Measurements from ENCODE around the gene MPC1L. TPM values are rescaled to one million over a fixed set of nuclear protein-coding genes. Genes with fewer than 3 reads are reported as not detected.

Gene MPC1L
- total and polyA plus RNA-seq, 9 of the 15 experiments (the other 6 are each of a cell fraction or from before 2014, with no cell fraction given), result not detected

- WGBS (ENCODE audit: insufficient coverage, low coverage, missing lambda C conversion rate), result 60% methylated on average over 2 of the region's 2 CpGs
- TF ChIP-seq STAG1 (CRISPR knock-in tag; IDR thresholded peaks at IDR 0.05; ENCODE audit: borderline replicate concordance) (no peak), ZNF311 (CRISPR knock-in tag; IDR thresholded peaks at IDR 0.05) (no peak), ZNF354B (CRISPR knock-in tag; IDR thresholded peaks at IDR 0.05) (no peak), RAD21 (CRISPR knock-in tag; conservative IDR thresholded peaks at IDR 0.05 in 1 of 2, IDR thresholded peaks at IDR 0.05 in 1 of 2) (no peak), RBM22 (IDR thresholded peaks at IDR 0.05; ENCODE audit: low read depth, low read length, poor library complexity, severe bottlenecking) (no peak), SMAD2 (IDR thresholded peaks at IDR 0.05; ENCODE audit: low read depth, low read length) (no peak), CHAMP1 (IDR thresholded peaks at IDR 0.05) (no peak), CEBPB (tag; IDR thresholded peaks at IDR 0.05) (no peak), SMC3 (conservative IDR thresholded peaks at IDR 0.05; ENCODE audit: insufficient read depth, low read depth, low read length) (no peak), GTF2E2 (tag; IDR thresholded peaks at IDR 0.05) (no peak), MCM7 (IDR thresholded peaks at IDR 0.05) (no peak), FOSL1 (tag; conservative IDR thresholded peaks at IDR 0.05) (no peak), U2AF2 (optimal IDR thresholded peaks at IDR 0.05; ENCODE audit: low read depth, low read length) (no peak), HNRNPUL1 (IDR thresholded peaks at IDR 0.05; ENCODE audit: low read length) (no peak)
- TF ChIP-seq, protein P1, sequence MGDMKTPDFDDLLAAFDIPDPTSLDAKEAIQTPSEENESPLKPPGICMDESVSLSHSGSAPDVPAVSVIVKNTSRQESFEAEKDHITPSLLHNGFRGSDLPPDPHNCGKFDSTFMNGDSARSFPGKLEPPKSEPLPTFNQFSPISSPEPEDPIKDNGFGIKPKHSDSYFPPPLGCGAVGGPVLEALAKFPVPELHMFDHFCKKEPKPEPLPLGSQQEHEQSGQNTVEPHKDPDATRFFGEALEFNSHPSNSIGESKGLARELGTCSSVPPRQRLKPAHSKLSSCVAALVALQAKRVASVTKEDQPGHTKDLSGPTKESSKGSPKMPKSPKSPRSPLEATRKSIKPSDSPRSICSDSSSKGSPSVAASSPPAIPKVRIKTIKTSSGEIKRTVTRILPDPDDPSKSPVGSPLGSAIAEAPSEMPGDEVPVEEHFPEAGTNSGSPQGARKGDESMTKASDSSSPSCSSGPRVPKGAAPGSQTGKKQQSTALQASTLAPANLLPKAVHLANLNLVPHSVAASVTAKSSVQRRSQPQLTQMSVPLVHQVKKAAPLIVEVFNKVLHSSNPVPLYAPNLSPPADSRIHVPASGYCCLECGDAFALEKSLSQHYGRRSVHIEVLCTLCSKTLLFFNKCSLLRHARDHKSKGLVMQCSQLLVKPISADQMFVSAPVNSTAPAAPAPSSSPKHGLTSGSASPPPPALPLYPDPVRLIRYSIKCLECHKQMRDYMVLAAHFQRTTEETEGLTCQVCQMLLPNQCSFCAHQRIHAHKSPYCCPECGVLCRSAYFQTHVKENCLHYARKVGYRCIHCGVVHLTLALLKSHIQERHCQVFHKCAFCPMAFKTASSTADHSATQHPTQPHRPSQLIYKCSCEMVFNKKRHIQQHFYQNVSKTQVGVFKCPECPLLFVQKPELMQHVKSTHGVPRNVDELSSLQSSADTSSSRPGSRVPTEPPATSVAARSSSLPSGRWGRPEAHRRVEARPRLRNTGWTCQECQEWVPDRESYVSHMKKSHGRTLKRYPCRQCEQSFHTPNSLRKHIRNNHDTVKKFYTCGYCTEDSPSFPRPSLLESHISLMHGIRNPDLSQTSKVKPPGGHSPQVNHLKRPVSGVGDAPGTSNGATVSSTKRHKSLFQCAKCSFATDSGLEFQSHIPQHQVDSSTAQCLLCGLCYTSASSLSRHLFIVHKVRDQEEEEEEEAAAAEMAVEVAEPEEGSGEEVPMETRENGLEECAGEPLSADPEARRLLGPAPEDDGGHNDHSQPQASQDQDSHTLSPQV (IDR thresholded peaks at IDR 0.05), result no peak
- TF ChIP-seq, protein P2, sequence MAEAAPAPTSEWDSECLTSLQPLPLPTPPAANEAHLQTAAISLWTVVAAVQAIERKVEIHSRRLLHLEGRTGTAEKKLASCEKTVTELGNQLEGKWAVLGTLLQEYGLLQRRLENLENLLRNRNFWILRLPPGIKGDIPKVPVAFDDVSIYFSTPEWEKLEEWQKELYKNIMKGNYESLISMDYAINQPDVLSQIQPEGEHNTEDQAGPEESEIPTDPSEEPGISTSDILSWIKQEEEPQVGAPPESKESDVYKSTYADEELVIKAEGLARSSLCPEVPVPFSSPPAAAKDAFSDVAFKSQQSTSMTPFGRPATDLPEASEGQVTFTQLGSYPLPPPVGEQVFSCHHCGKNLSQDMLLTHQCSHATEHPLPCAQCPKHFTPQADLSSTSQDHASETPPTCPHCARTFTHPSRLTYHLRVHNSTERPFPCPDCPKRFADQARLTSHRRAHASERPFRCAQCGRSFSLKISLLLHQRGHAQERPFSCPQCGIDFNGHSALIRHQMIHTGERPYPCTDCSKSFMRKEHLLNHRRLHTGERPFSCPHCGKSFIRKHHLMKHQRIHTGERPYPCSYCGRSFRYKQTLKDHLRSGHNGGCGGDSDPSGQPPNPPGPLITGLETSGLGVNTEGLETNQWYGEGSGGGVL (CRISPR knock-in tag; IDR thresholded peaks at IDR 0.05), result no peak
These were observed 30.3 kb downstream of the MPC1L start for GRCh38 chrX:40653535-40653934.

More at GRCh38 chrX:40653535-40653934, 30.3 kb downstream of the MPC1L start:
- Histone ChIP-seq H3K4me3 (no peak overlapping the region), H3K36me3 (ENCODE audit: control insufficient read depth, insufficient read depth, low read length) (peaks cover 30% of the 10 kb centered on the region; the same call in 2 of the 3 replicates), H3K4me2 (ENCODE audit: insufficient read depth, low read length) (no peak overlapping the region), H3K9me1 (ENCODE audit: control insufficient read depth, insufficient read depth, low read length) (no peaks in the 10 kb centered on the region), H2AFZ (ENCODE audit: low read depth, low read length) (no peak overlapping the region), H3K79me2 (ENCODE audit: control insufficient read depth, insufficient read depth, low read length) (no peaks in the 10 kb centered on the region), H4K20me1 (replicated peaks; ENCODE audit: control insufficient read depth, insufficient read depth, low read length) (no peaks in the 10 kb centered on the region), H3K9me3 (replicated peaks; ENCODE audit: control insufficient read depth, insufficient read depth, low read depth, low read length) (no peaks in the 10 kb centered on the region), H3K4me1 (replicated peaks in 1 of 2; ENCODE audit: control insufficient read depth in 2 of 2, insufficient read depth in 2 of 2, low read length in 2 of 2) (no peaks in the 10 kb centered on the region), H3K27me3 (ENCODE audit: control insufficient read depth in 2 of 2, insufficient read depth in 2 of 2, low read length in 2 of 2) (no peaks in the 10 kb centered on the region), H3K27ac (ENCODE audit: extremely low read depth, low read depth, low read length) (no peak overlapping the region), H3K9ac (ENCODE audit: insufficient read depth in 1 of 2, low read depth in 2 of 2, low read length in 2 of 2) (no peak overlapping the region)
- no peak for ATAC-seq
- CTCF ChIA-PET (ENCODE audit: low intra/inter-chr PET ratio), result no interaction called here
- DNase-seq (ENCODE audit: extremely low read depth in 1 of 4, low spot score in 3 of 4), result no peak
- POLR2A ChIA-PET, result no interaction called here
- in situ Hi-C loops (cut with MboI) (no loop called here), intact Hi-C loops (cut with micrococcal nuclease) (loop anchor here (5.0 to 10.0 kb wide), 3 partner anchors 84 to 461 kb away; partner anchors contain the start of gene MED14)
- no peak for FAIRE-seq
- no TSS peak for BruUV-seq (replicated peaks)
